Activated naive CD8-positive, alpha-beta T cell treated with anti-CD3 and anti-CD28 coated beads, Interleukin-2, amount 50 U/mL, for 24 hours (primary cell): Measurements from ENCODE around the gene DACT1.

Source experiments
- ATAC-seq: fragments of 150-1000 bp; cut with Tn5 transposase; one replicate; pipeline ENCODE4 v1.10.0; 2021
- DNase-seq: peaks from one replicate; pipeline ENCODE4 v3.0.0; 2021
- H3K27ac Mint-ChIP-seq: one replicate; pipeline ENCODE4 v1.8.0; 2021; ENCODE audit warnings: mild to moderate bottlenecking, mixed read lengths
- H3K27me3 Mint-ChIP-seq: one replicate; pipeline ENCODE4 v1.8.0; 2021; ENCODE audit warnings: mixed read lengths
- H3K36me3 Mint-ChIP-seq: one replicate; pipeline ENCODE4 v1.8.0; 2021; ENCODE audit warnings: low read depth, mixed read lengths
- H3K4me1 Mint-ChIP-seq: one replicate; pipeline ENCODE4 v1.8.0; 2021; ENCODE audit warnings: mixed read lengths
- H3K4me3 Mint-ChIP-seq: one replicate; pipeline ENCODE4 v1.8.0; 2021; ENCODE audit warnings: mild to moderate bottlenecking, moderate library complexity, mixed read lengths
- H3K9me3 Mint-ChIP-seq: one replicate; pipeline ENCODE4 v1.8.0; 2021; ENCODE audit warnings: mixed read lengths

DACT1 gene

DNA sequence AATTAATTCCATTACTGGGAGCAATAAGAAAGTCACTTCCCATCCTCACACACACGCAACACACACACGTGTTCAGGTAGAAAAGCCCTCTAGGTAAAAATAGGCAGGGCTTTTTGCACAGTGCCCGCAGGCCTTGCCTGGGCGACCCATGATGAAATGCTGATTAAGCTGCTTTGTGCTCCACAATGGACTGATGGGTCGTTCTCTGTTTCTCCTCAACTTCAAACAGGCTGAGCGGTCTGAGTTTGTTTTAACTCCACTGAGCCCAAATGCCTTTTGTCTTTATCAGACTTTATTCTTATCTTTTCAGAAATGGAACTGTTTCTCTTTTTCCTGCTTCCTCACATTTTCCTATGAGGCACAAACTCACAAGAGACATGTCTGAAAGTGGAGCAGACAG lies 9.4 kb upstream of the DACT1 start:
- DNase-seq (no peak), ATAC-seq (no peak)
- Mint-ChIP-seq H3K36me3 (no peaks in the 10 kb centered on the region), H3K27me3 (no peaks in the 10 kb centered on the region), H3K27ac (no peak overlapping the region), H3K4me1 (peaks cover 5% of the 10 kb centered on the region), H3K4me3 (no peak overlapping the region), H3K9me3 (no peaks in the 10 kb centered on the region)

- DNase-seq, result no peak
- peaks cover 5% of the 10 kb centered on the region for H3K4me1 Mint-ChIP-seq
- no peaks in the 10 kb centered on the region for H3K36me3 Mint-ChIP-seq
- H3K27ac Mint-ChIP-seq, result no peak overlapping the region
- no peak for ATAC-seq
- H3K27me3 Mint-ChIP-seq, result no peaks in the 10 kb centered on the region
- no peaks in the 10 kb centered on the region for H3K9me3 Mint-ChIP-seq
- no peak overlapping the region for H3K4me3 Mint-ChIP-seq
Measured at GRCh38 chr14:58629281-58629680, 8.5 kb upstream of the DACT1 start.

GRCh38 chr14:58631732-58632131 lies 6.0 kb upstream of the DACT1 start:
- ATAC-seq, result no peak
- Mint-ChIP-seq H3K4me1 (peaks cover 8% of the 10 kb centered on the region), H3K36me3 (no peaks in the 10 kb centered on the region), H3K4me3 (no peak overlapping the region), H3K27me3 (peaks cover 9% of the 10 kb centered on the region), H3K9me3 (no peaks in the 10 kb centered on the region), H3K27ac (no peak overlapping the region)
- no peak for DNase-seq

DNA sequence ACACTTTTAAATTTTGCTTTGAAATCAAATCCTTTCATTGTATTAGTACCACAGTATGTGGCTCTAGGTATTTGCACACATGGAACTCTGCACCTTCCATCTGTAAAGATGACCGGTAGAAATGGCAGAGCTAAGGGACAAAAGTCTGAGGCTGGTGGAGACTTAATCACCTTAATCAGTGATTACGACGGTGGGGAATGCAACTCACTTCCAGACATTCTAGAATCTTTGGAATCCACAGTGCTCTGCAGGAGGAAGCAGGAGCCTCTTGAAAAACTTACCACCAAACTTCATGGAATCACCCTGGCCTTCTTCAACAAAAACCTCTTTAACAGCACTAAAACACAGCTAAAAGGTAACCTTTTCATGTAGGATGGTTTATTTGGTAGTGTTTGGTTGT lies 3.9 kb upstream of the DACT1 start:
- no peak overlapping the region for H3K4me3 Mint-ChIP-seq
- ATAC-seq, result no peak
- no peaks in the 10 kb centered on the region for H3K9me3 Mint-ChIP-seq
- H3K27ac Mint-ChIP-seq, result no peak overlapping the region
- no peak for DNase-seq
- H3K4me1 Mint-ChIP-seq, result peaks cover 16% of the 10 kb centered on the region
- H3K27me3 Mint-ChIP-seq, result peaks cover 21% of the 10 kb centered on the region
- no peaks in the 10 kb centered on the region for H3K36me3 Mint-ChIP-seq

GRCh38 chr14:58634406-58635090 lies 3.2 kb upstream of the DACT1 start:
- peaks cover 23% of the 10 kb centered on the region for H3K4me1 Mint-ChIP-seq
- H3K9me3 Mint-ChIP-seq, result no peaks in the 10 kb centered on the region
- H3K4me3 Mint-ChIP-seq, result peak overlapping the region; percentile 22
- ATAC-seq (no peak), DNase-seq (no peak)
- H3K27me3 Mint-ChIP-seq, result peaks cover 28% of the 10 kb centered on the region
- no peak overlapping the region for H3K27ac Mint-ChIP-seq
- H3K36me3 Mint-ChIP-seq, result no peaks in the 10 kb centered on the region

GRCh38 chr14:58635091-58635830 lies 2.5 kb upstream of the DACT1 start:
- Mint-ChIP-seq H3K4me1 (peaks cover 26% of the 10 kb centered on the region), H3K27ac (no peak overlapping the region), H3K4me3 (peak overlapping the region; percentile 22), H3K9me3 (no peaks in the 10 kb centered on the region), H3K36me3 (no peaks in the 10 kb centered on the region), H3K27me3 (peaks cover 35% of the 10 kb centered on the region)
- ATAC-seq (no peak), DNase-seq (no peak)

DNA sequence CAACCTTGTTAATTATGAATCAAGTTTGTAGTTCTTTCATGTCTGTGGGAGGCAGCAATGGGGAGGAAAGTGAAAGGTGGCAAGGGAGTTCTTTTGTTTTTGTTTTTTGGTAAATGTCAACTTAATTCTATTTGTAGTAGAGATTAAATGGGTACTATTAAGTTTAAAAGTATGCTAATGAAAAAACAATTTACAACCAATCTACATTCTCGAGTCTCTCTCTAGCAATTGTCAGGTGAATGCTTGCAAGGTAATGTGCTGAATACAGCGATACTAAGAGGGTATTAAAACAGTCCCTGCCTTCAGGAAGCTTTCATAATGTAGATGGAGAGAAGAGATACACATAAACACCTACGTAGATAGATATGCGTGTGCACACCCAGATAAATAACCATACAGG lies 1.6 kb upstream of the DACT1 start:
- no peak overlapping the region for H3K27ac Mint-ChIP-seq
- H3K4me3 Mint-ChIP-seq, result no peak overlapping the region
- H3K4me1 Mint-ChIP-seq, result peaks cover 32% of the 10 kb centered on the region
- H3K27me3 Mint-ChIP-seq, result peaks cover 36% of the 10 kb centered on the region
- no peaks in the 10 kb centered on the region for H3K9me3 Mint-ChIP-seq
- no peaks in the 10 kb centered on the region for H3K36me3 Mint-ChIP-seq
- ATAC-seq (no peak), DNase-seq (no peak)

DNA sequence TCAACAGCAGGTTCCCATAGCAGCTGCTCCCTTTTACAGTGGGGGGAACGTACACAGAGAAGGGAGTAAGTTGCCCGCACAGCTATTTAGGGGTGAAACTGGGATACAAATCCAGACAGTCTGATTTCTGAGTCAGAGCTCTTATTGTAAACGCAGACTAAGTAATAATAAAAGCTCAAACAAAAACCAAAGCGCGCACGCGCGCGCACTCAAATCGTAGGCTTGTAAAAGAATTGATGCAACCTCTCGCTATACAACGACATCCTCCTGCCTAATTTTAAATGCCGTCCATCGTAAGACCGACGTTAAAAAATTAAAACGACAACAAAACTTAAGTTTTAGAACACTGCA lies 747 bp upstream of the DACT1 start:
- DNase-seq (peak; percentile 25), ATAC-seq (peak; percentile 16)
- no peaks in the 10 kb centered on the region for H3K9me3 Mint-ChIP-seq
- no peaks in the 10 kb centered on the region for H3K36me3 Mint-ChIP-seq
- peak overlapping the region; percentile 53 for H3K27ac Mint-ChIP-seq
- H3K27me3 Mint-ChIP-seq, result peaks cover 39% of the 10 kb centered on the region
- peak overlapping the region; percentile 81 for H3K4me3 Mint-ChIP-seq
- peaks cover 36% of the 10 kb centered on the region for H3K4me1 Mint-ChIP-seq

GRCh38 chr14:58638231-58639197 lies 752 bp downstream of the DACT1 start:
- Mint-ChIP-seq H3K4me1 (peaks cover 36% of the 10 kb centered on the region), H3K4me3 (peak overlapping the region; percentile 72), H3K27me3 (peaks cover 39% of the 10 kb centered on the region), H3K27ac (no peak overlapping the region), H3K36me3 (no peaks in the 10 kb centered on the region), H3K9me3 (no peaks in the 10 kb centered on the region)
- DNase-seq (peak; percentile 26), ATAC-seq (peak; percentile 21)

- Mint-ChIP-seq H3K4me1 (peaks cover 36% of the 10 kb centered on the region), H3K36me3 (no peaks in the 10 kb centered on the region), H3K4me3 (peak overlapping the region; percentile 72), H3K9me3 (no peaks in the 10 kb centered on the region), H3K27me3 (peaks cover 39% of the 10 kb centered on the region), H3K27ac (peak overlapping the region; percentile 47)
- ATAC-seq, result no peak
- DNase-seq, result no peak
Measured at GRCh38 chr14:58639198-58639565, 1.4 kb downstream of the DACT1 start.

GRCh38 chr14:58639842-58640484 lies 2.2 kb downstream of the DACT1 start:
- no peak overlapping the region for H3K27ac Mint-ChIP-seq
- DNase-seq (peak; percentile 4), ATAC-seq (no peak)
- no peaks in the 10 kb centered on the region for H3K9me3 Mint-ChIP-seq
- peaks cover 34% of the 10 kb centered on the region for H3K4me1 Mint-ChIP-seq
- H3K27me3 Mint-ChIP-seq, result peaks cover 37% of the 10 kb centered on the region
- peak overlapping the region; percentile 72 for H3K4me3 Mint-ChIP-seq
- H3K36me3 Mint-ChIP-seq, result no peaks in the 10 kb centered on the region

DNA sequence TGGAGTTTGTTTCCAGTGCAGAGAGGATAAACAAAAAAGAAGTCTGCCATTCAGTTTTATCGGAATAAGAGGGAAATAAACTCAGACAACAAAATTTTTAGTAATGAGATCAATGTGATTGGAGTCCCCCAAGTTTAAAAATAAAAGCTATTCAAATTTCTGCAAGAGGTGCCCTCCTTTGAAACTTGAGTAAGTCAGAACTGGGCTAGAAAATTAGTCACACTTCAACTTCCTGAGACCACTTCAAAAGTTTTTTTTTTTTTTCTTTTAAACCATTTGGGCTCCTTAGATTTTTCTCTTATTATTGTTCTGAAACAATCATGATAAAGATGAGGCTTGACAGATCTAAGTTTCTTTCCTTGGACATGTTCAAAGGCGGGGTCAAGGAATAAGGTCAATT lies 3.2 kb downstream of the DACT1 start:
- Mint-ChIP-seq H3K27ac (no peak overlapping the region), H3K9me3 (no peaks in the 10 kb centered on the region), H3K27me3 (peaks cover 35% of the 10 kb centered on the region), H3K4me1 (peaks cover 29% of the 10 kb centered on the region), H3K36me3 (no peaks in the 10 kb centered on the region), H3K4me3 (no peak overlapping the region)
- ATAC-seq, result no peak
- DNase-seq, result no peak

GRCh38 chr14:58641509-58641908 lies 3.7 kb downstream of the DACT1 start:
- DNase-seq (no peak), ATAC-seq (no peak)
- Mint-ChIP-seq H3K4me3 (no peak overlapping the region), H3K27me3 (peaks cover 29% of the 10 kb centered on the region), H3K4me1 (peaks cover 28% of the 10 kb centered on the region), H3K27ac (no peak overlapping the region), H3K9me3 (no peaks in the 10 kb centered on the region), H3K36me3 (no peaks in the 10 kb centered on the region)

DNA sequence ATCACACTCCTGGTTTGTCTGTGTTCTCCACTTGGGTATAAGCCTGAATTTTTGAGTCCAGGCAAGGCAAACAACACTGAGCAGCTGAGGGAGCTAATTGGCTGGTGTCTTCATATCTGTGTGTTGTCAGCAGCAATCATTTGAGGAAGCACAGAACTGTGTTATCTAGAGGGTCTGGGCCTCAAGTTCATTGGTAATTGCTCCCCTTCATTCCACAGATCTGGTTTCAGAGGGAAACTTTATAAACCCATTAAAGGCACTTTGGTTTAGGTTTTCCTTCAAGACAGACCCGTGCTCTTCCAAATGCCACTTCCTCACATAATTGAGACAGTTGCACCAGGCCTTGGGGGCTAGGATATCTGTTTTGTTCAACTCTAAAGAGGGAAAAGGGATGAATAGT lies 5.6 kb downstream of the DACT1 start:
- no peaks in the 10 kb centered on the region for H3K9me3 Mint-ChIP-seq
- peaks cover 22% of the 10 kb centered on the region for H3K27me3 Mint-ChIP-seq
- ATAC-seq, result no peak
- DNase-seq, result no peak
- H3K4me3 Mint-ChIP-seq, result no peak overlapping the region
- peaks cover 23% of the 10 kb centered on the region for H3K4me1 Mint-ChIP-seq
- no peak overlapping the region for H3K27ac Mint-ChIP-seq
- H3K36me3 Mint-ChIP-seq, result no peaks in the 10 kb centered on the region
